HG02884 (cell line): ENCODE measurements around the gene PRKCB.

Experiments used
- ATAC-seq: cut with Tn5 transposase; IDR thresholded peaks from one replicate; pipeline ENCODE4 v1.9.1; 2021; ENCODE audit warnings: mild to moderate bottlenecking, moderate library complexity; ENCODE audit not compliant: unreplicated experiment

The PRKCB gene

GRCh38 chr16:23835390-23836077 lies at the start of gene PRKCB:
TSS of gene PRKCB (plus strand) at chr16:23835983.
- ATAC-seq, result peak; percentile 68

GRCh38 chr16:23786964-23787561 lies 48.7 kb upstream of the PRKCB start:
- no peak for ATAC-seq

- ATAC-seq, result no peak
Observed at GRCh38 chr16:23788685-23789084, 47.1 kb upstream of the PRKCB start.

DNA sequence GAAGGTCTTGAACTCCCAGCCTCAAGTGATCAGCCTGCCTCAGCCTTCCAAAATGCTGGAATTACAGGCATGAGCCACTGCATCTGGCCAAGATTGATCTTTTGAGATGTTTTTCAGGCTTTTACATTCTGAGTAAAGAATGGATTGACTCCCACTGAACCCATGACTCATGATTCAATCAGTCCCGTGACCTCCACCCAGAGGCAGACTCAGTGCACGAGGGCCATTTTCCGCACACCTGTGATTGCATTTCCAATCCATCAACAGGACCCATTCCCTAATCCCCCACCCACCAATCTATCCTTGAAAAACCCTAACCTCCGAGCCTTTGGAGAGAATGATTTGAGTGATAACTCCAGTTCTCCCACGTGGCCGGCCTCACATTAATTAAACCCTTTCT lies 40.4 kb upstream of the PRKCB start:
- no peak for ATAC-seq

DNA sequence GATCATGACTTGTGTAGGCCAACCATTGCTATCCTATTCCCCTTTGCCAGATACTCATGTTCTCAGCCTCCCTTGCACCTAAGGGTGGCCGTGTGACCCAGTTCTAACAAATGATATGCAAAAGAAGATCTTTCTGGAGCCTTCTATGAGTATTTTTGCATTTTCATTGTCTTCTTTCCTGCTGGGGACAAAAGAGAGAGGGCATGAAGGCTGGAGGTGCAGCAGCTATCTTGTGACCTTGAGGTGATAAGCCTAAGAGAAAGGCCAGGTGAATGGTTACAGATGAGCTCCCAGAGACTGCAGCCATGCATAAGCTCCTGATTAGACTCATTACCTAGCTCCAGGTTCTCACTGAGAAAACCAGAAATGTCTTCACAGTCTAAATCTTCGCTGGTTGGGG lies 38.8 kb upstream of the PRKCB start:
- ATAC-seq, result no peak

- ATAC-seq, result no peak
Observed at GRCh38 chr16:23801378-23801777, 34.4 kb upstream of the PRKCB start.

GRCh38 chr16:23802776-23803175 lies 33.0 kb upstream of the PRKCB start:
- no peak for ATAC-seq

DNA sequence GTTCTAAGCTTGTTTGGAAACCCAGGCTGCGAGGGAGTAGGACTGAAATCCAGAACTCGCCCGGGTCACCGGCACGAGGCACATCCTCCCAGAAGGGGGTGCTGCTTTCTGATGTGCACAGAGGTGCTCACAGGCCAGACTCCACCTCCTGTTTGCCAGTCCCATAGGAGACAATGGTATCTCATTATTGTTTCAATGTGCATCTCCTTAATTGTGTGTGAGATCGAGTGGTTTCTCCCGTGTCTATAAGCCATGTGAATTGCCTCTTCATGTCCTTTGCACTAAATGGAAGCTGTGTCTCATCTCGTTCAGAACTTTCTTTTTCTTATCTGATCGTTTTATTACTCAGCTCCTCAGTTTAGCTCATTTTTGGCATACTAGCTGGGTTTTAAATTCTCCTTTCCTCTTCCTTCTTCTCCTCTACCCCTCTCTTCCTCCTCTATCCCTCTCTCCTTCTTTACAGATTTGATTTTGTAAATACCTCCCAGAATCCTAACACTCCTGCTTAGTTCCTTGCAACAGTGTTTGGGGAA lies 32.1 kb upstream of the PRKCB start:
- ATAC-seq, result no peak

- no peak for ATAC-seq
Observed at GRCh38 chr16:23807028-23807427, 28.8 kb upstream of the PRKCB start.

DNA sequence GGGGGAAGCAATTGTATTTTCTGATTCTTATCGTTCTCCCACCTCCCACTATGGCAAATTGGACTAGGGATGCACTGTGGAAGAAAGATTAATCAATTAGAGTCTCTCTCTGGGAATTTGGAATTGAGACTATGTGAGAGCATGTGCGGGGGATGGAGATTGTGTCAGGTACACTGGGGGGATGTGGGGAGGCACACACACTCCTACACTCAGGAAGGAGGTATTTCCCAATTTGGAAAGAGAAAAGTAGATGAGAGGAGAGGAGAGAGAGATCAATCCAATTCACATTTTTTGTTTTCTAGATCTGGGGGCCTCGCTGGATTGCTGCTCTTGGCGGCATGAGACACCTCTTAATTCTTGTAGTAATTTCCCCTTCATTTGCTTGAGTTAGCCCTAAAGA lies 14.3 kb upstream of the PRKCB start:
- no peak for ATAC-seq

GRCh38 chr16:23821875-23822688 lies 13.7 kb upstream of the PRKCB start:
- ATAC-seq, result no peak

- ATAC-seq, result no peak
Observed at GRCh38 chr16:23823475-23824384, 12.1 kb upstream of the PRKCB start.

DNA sequence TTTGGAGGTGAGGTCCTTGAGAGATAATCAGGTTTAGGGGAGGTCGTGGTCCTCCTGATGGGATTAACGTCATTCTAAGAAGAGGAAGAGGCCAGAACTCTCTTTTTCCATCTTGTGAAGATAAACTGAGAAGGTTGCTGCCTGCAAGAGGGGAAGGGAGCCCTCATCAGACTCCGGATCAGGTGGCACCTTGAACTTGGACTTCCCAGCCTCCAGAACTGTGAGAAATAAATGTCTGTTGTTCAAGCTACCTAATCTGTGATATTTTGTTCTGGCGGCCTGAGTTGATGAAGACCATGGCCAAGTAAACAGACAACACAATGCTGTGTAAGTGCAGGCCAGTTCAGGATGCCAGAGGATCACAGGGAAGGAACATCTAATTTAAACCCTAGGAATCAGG lies 10.9 kb upstream of the PRKCB start:
- no peak for ATAC-seq

- no peak for ATAC-seq
Observed at GRCh38 chr16:23826528-23827045, 9.2 kb upstream of the PRKCB start.

- ATAC-seq, result no peak
Observed at GRCh38 chr16:23827057-23827456, 8.7 kb upstream of the PRKCB start.

GRCh38 chr16:23829454-23829853 lies 6.3 kb upstream of the PRKCB start:
- ATAC-seq, result no peak

GRCh38 chr16:23830276-23830675 lies 5.5 kb upstream of the PRKCB start:
- ATAC-seq, result no peak

DNA sequence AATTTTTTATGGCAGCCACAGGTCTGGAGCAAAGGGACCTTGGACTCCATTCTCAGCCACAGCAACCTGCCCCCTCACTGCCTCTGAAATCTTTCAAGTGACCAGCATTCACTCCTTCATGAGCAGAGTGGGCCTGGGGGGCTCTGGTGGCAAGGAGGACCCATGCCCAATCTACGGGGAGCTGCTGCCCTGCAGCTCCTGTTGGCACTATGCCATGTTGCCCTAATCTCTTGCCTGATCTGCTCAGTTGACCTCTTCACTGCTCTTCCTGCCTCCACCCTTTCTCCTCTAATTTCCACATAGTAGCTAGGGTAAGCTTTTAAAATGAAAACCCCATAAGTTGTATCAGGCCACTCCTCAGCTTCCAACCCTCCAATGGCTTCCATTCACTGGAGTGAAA lies 2.9 kb upstream of the PRKCB start:
- no peak for ATAC-seq

- no peak for ATAC-seq
Observed at GRCh38 chr16:23833504-23833903, 2.3 kb upstream of the PRKCB start.

- ATAC-seq, result no peak
Observed at GRCh38 chr16:23833960-23834685, 1.7 kb upstream of the PRKCB start.
